BJ (cell line): Measurements from ENCODE around the gene STK32C. TPM values are rescaled to one million over a fixed set of nuclear protein-coding genes. Genes with fewer than 3 reads are reported as not detected.

Experiments used
- CTCF ChIA-PET: fragments of 350-600 bp; formaldehyde crosslinking; extraction: SDS; loops from one replicate; lab custom pipeline; 2021; ENCODE audit warnings: antibody characterized with exemption, inconsistent platforms; lab: Yijun Ruan, JAX
- POLR2A ChIA-PET: fragments of 300-600 bp; sonication (Branson Sonifier 250); formaldehyde crosslinking; extraction: SDS; loops from one replicate; lab custom pipeline; 2021; ENCODE audit warnings: antibody characterized with exemption; lab: Charles Lee
- DNase-seq: peaks from one replicate; pipeline ENCODE4 v3.0.0-alpha.2; 2011; ENCODE audit warnings: low read depth
- H3K27me3 ChIP-seq: 2 replicates; pipeline ENCODE4 v1.6.0; 2011; ENCODE audit warnings: low read length; ENCODE audit not compliant: control insufficient read depth, insufficient read depth
- H3K36me3 ChIP-seq: 2 replicates; pipeline ENCODE4 v1.5.1; 2011; ENCODE audit warnings: low read length; ENCODE audit not compliant: control insufficient read depth, insufficient read depth
- H3K4me3 ChIP-seq: 2 replicates; pipeline ENCODE4 v1.5.1; 2011; ENCODE audit warnings: low read depth, mild to moderate bottlenecking, control low read depth, low read length
- CTCF ChIP-seq: IDR thresholded peaks from 2 replicates; pipeline ENCODE4 v1.5.1; 2011; ENCODE audit warnings: low read depth, mild to moderate bottlenecking, control low read depth, inconsistent platforms, low read length, moderate library complexity; ENCODE audit not compliant: insufficient read depth
- polyA plus RNA-seq: library from polyadenylated mRNA; depleted of rRNA; stranded (reverse); fragments of >200 nt; gene quantifications from 2 replicates; pipeline ENCODE4 v1.2.3, GENCODE V29; 2011

STK32C gene
- polyA plus RNA-seq, 1 experiment = 12.1 TPM

- no peaks in the 10 kb centered on the region for H3K36me3 ChIP-seq
- CTCF ChIA-PET = no interaction called here
- H3K4me3 ChIP-seq = no peak overlapping the region
- no peak for TF ChIP-seq CTCF
- DNase-seq = no peak
- peaks cover 2% of the 10 kb centered on the region; the same call in 1 of the 2 replicates for H3K27me3 ChIP-seq
- POLR2A ChIA-PET = no interaction called here
These were observed 43.3 kb downstream of the STK32C start for GRCh38 chr10:132264306-132264950.

GRCh38 chr10:132263866-132264265, 43.9 kb downstream of the STK32C start:
- CTCF ChIA-PET = no interaction called here

GRCh38 chr10:132259702-132260482, 47.9 kb downstream of the STK32C start:
- POLR2A ChIA-PET = no interaction called here

More at GRCh38 chr10:132263866-132264265, 43.9 kb downstream of the STK32C start:
- no peak for TF ChIP-seq CTCF
- H3K27me3 ChIP-seq = peaks cover 2% of the 10 kb centered on the region; the same call in 1 of the 2 replicates
- no peak for DNase-seq
- H3K36me3 ChIP-seq = no peaks in the 10 kb centered on the region
- no peak overlapping the region for H3K4me3 ChIP-seq
- POLR2A ChIA-PET = no interaction called here

DNA sequence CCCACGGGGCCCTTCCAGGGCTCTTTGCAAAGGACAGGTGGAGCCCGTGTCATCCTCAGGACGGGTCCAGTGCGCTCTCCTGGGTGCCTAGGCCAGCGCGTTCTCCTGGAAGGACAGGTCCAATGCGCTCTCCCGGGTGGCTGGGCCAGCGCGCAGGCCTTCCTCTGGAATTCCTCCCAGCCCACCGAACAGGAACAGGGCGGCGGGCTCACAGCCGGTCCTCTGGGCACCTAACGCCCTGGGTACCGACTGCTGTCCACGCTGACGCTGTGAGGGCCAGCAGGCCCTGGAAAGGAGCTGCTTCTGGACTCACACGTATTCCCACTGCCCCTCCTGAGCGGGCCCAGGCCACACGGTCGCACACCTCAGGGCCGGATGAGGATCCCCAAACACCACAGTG, 49.3 kb downstream of the STK32C start:
- ChIA-PET CTCF (no interaction called here), POLR2A (no interaction called here)

More at GRCh38 chr10:132259702-132260482, 47.9 kb downstream of the STK32C start:
- H3K27me3 ChIP-seq = peaks cover 2% of the 10 kb centered on the region; the same call in 1 of the 2 replicates
- DNase-seq = no peak
- H3K36me3 ChIP-seq = no peaks in the 10 kb centered on the region
- H3K4me3 ChIP-seq = no peak overlapping the region
- TF ChIP-seq CTCF = no peak
- CTCF ChIA-PET = no interaction called here

More for the DNA sequence above, 49.3 kb downstream of the STK32C start:
- no peak for DNase-seq
- TF ChIP-seq CTCF = no peak
- Histone ChIP-seq H3K27me3 (peaks cover 2% of the 10 kb centered on the region; the same call in 1 of the 2 replicates), H3K36me3 (no peaks in the 10 kb centered on the region), H3K4me3 (no peak overlapping the region)
